OCI-LY7 (cell line): ENCODE data around the gene NUP210. TPM values are rescaled to one million over a fixed set of nuclear protein-coding genes. Genes with fewer than 3 reads are reported as not detected.
A peak's percentile ranks its signal among the peaks of the same experiment; 100 is the strongest.

ENCODE experiments used
- BruUV-seq: library from RNA; stranded (reverse); fragments of 400-500 nt; replicated peaks from 2 replicates; lab custom pipeline; 2021; lab: Mats Ljungman, UMichigan
- CTCF ChIA-PET: fragments of 300-600 bp; sonication (Branson Sonifier 250); formaldehyde crosslinking; loops from one replicate; lab custom pipeline; 2022; ENCODE audit warnings: antibody characterized with exemption; ENCODE audit not compliant: unreplicated experiment; lab: Charles Lee
- POLR2A ChIA-PET: fragments of 300-600 bp; sonication (Branson Sonifier 250); formaldehyde crosslinking; loops from one replicate; lab custom pipeline; 2022; ENCODE audit warnings: antibody characterized with exemption; lab: Charles Lee
- DNase-seq: peaks from one replicate; pipeline ENCODE4 v3.0.0-alpha.2; 2015; ENCODE audit warnings: low spot score
- H2AFZ ChIP-seq: fragments of 200-600 bp; sonication (generic), shearing (Covaris generic); 2 replicates; pipeline ENCODE4 v1.6.1; 2014; ENCODE audit warnings: mild to moderate bottlenecking, antibody characterized with exemption, low read length, moderate library complexity
- H3K27ac ChIP-seq: fragments of 200-600 bp; sonication (generic); 2 replicates; pipeline ENCODE4 v1.5.1; 2014; ENCODE audit warnings: mixed run types, low read depth, mild to moderate bottlenecking, moderate library complexity, low read length, inconsistent platforms; ENCODE audit not compliant: poor library complexity, severe bottlenecking
- H3K36me3 ChIP-seq: fragments of 200-600 bp; sonication (generic); 2 replicates; pipeline ENCODE4 v1.6.1; 2014; ENCODE audit warnings: mild to moderate bottlenecking, antibody characterized with exemption, low read length, moderate library complexity, mixed read lengths; ENCODE audit not compliant: insufficient read depth
- H3K4me1 ChIP-seq: fragments of 200-600 bp; sonication (generic); 2 replicates; pipeline ENCODE4 v1.5.1; 2014; ENCODE audit warnings: mild to moderate bottlenecking, low read length; ENCODE audit not compliant: insufficient read depth, poor library complexity, severe bottlenecking
- H3K4me2 ChIP-seq: fragments of 200-600 bp; sonication (generic); 2 replicates; pipeline ENCODE4 v1.6.1; 2014; ENCODE audit warnings: mild to moderate bottlenecking, low read length
- H3K4me3 ChIP-seq: fragments of 200-600 bp; sonication (generic); 2 replicates; pipeline ENCODE4 v1.5.1; 2014; ENCODE audit warnings: mild to moderate bottlenecking, low read depth, low read length; ENCODE audit not compliant: poor library complexity, severe bottlenecking
- H3K79me2 ChIP-seq: fragments of 200-600 bp; sonication (generic); 2 replicates; pipeline ENCODE4 v1.6.1; 2016; ENCODE audit warnings: low read depth, mild to moderate bottlenecking, low read length, moderate library complexity, mixed read lengths; ENCODE audit not compliant: insufficient read depth
- H3K9me2 ChIP-seq: fragments of 200-600 bp; sonication (generic); 2 replicates; pipeline ENCODE4 v1.6.1; 2016; ENCODE audit warnings: mild to moderate bottlenecking, low read length, mixed read lengths; ENCODE audit not compliant: insufficient read depth
- H3K9me3 ChIP-seq: fragments of 200-600 bp; sonication (generic); 2 replicates; pipeline ENCODE4 v1.6.1; 2014; ENCODE audit warnings: mild to moderate bottlenecking, mixed run types, low read length, mixed read lengths
- H4K20me1 ChIP-seq: fragments of 200-600 bp; sonication (generic); 2 replicates; pipeline ENCODE4 v1.6.1; 2014; ENCODE audit warnings: mild to moderate bottlenecking, antibody characterized with exemption, low read length, moderate library complexity, mixed read lengths; ENCODE audit not compliant: insufficient read depth
- CTCF ChIP-seq: fragments of 200-600 bp; sonication (generic); conservative IDR thresholded peaks from 2 replicates; pipeline ENCODE4 v1.5.1; 2014; ENCODE audit warnings: mild to moderate bottlenecking, antibody characterized with exemption, low read length, moderate library complexity, mixed read lengths
- EZH2phosphoT487 ChIP-seq: fragments of 200-600 bp; sonication (generic); IDR thresholded peaks from 2 replicates; pipeline ENCODE4 v1.6.1; 2018; ENCODE audit warnings: low read depth, borderline replicate concordance, mild to moderate bottlenecking, mixed run types, antibody characterized with exemption, low read length, moderate library complexity, mixed read lengths
- intact Hi-C: fragments of 100-400 bp; cut with micrococcal nuclease; formaldehyde crosslinking; loops from one replicate; pipeline ENCODE4 v1.10.0; 2022; ENCODE audit not compliant: unreplicated experiment
- total RNA-seq, 2 experiments: library from RNA; depleted of rRNA in 1 of 2; stranded (reverse); fragments of >200 nt in 1 of 2; shearing (Covaris generic) in 1 of 2; gene quantifications; 2 replicates each; pipeline ENCODE4 v1.2.3, GENCODE V29; 2014 to 2022

Gene NUP210
- total RNA-seq, 2 experiments from 2014 or later: 195 to 232 TPM

DNA sequence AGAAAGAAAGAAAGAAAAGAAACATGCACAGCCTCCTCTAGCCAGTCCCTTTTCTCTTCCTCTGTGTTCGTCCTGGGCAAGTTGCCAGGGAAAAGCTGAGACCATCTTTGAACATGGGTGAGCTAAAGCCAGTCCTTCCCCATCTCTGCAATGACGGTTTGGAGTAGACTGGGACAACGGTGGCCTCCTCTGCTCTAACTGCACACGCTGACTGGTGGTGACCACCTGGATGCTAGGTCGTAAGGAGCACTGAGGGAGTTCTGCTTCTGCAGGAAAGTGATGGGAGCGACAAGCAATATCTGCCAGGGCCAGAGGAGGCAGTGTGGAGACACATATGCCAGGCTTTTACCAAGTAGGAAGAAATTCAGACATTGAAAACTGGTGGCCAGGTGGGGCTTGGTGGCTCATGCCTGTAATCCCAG lies 111.7 kb downstream of the NUP210 start:
- DNase-seq: peak; percentile 56
- POLR2A ChIA-PET: no interaction called here
- no TSS peak for BruUV-seq
- Histone ChIP-seq H3K4me1 (no peaks in the 10 kb centered on the region), H3K9me2 (no peaks in the 10 kb centered on the region), H2AFZ (no peak overlapping the region), H4K20me1 (no peaks in the 10 kb centered on the region), H3K79me2 (no peaks in the 10 kb centered on the region), H3K4me2 (no peak overlapping the region), H3K36me3 (peaks cover 10% of the 10 kb centered on the region), H3K27ac (no peak overlapping the region), H3K9me3 (no peaks in the 10 kb centered on the region), H3K4me3 (no peak overlapping the region)
- CTCF ChIA-PET: no interaction called here
- TF ChIP-seq CTCF: peak; percentile 75
- TF ChIP-seq EZH2phosphoT487: no peak
- intact Hi-C loops: no loop called here

- no peaks in the 10 kb centered on the region for H3K4me1 ChIP-seq
- H3K36me3 ChIP-seq: peaks cover 8% of the 10 kb centered on the region
- no TSS peak for BruUV-seq
- H3K9me3 ChIP-seq: no peaks in the 10 kb centered on the region
- H3K27ac ChIP-seq: no peak overlapping the region
- no peak overlapping the region for H3K4me2 ChIP-seq
- POLR2A ChIA-PET: interaction anchor here (0.7 to 0.8 kb wide), 2 partner anchors 170 to 569 kb away, joined by 4 read pairs; no protein-coding TSS in a partner anchor
- H3K4me3 ChIP-seq: no peak overlapping the region
- TF ChIP-seq EZH2phosphoT487: no peak
- no peak for TF ChIP-seq CTCF
- intact Hi-C loops: no loop called here
- no peaks in the 10 kb centered on the region for H4K20me1 ChIP-seq
- no peaks in the 10 kb centered on the region for H3K9me2 ChIP-seq
- CTCF ChIA-PET: interaction anchor here (0.7 to 1.2 kb wide), 2 partner anchors 146 to 154 kb away, joined by 3 to 5 read pairs; no protein-coding TSS in a partner anchor
- no peak for DNase-seq
- no peaks in the 10 kb centered on the region for H3K79me2 ChIP-seq
- no peak overlapping the region for H2AFZ ChIP-seq
These were observed 113.1 kb downstream of the NUP210 start for GRCh38 chr3:13307041-13307440.

GRCh38 chr3:13305623-13306022 lies 114.5 kb downstream of the NUP210 start:
- H2AFZ ChIP-seq: no peak overlapping the region
- no peak for TF ChIP-seq CTCF
- TF ChIP-seq EZH2phosphoT487: no peak
- no peak overlapping the region for H3K4me2 ChIP-seq
- H3K4me3 ChIP-seq: no peak overlapping the region
- H3K27ac ChIP-seq: no peak overlapping the region
- no peak for DNase-seq
- POLR2A ChIA-PET: no interaction called here
- CTCF ChIA-PET: no interaction called here
- intact Hi-C loops: no loop called here
- H3K36me3 ChIP-seq: peaks cover 8% of the 10 kb centered on the region
- H3K79me2 ChIP-seq: no peaks in the 10 kb centered on the region
- H3K9me3 ChIP-seq: no peaks in the 10 kb centered on the region
- no TSS peak for BruUV-seq
- peaks cover 11% of the 10 kb centered on the region for H3K4me1 ChIP-seq
- H4K20me1 ChIP-seq: no peaks in the 10 kb centered on the region
- no peaks in the 10 kb centered on the region for H3K9me2 ChIP-seq
